Panc1 (cell line): ENCODE measurements around the gene DCAF4. TPM values are rescaled to one million over a fixed set of nuclear protein-coding genes. Genes with fewer than 3 reads are reported as not detected.

ENCODE experiments used
- ATAC-seq: fragments of 200-7000 bp; cut with Tn5 transposase; 2 replicates; pipeline ENCODE4 v1.9.1; 2020; ENCODE audit warnings: mild to moderate bottlenecking, moderate library complexity
- BruUV-seq: library from RNA; stranded (reverse); fragments of 400-500 nt; replicated peaks from 2 replicates; lab custom pipeline; 2021; lab: Mats Ljungman, UMichigan
- CTCF ChIA-PET: fragments of 300-600 bp; sonication (Branson Sonifier 250); formaldehyde crosslinking; loops from one replicate; lab custom pipeline; 2022; ENCODE audit warnings: antibody characterized with exemption; lab: Charles Lee
- POLR2A ChIA-PET: fragments of 300-600 bp; sonication (Branson Sonifier 250); formaldehyde crosslinking; loops from one replicate; lab custom pipeline; 2022; ENCODE audit warnings: antibody characterized with exemption; lab: Charles Lee
- DNase-seq: peaks from one replicate; pipeline ENCODE4 v3.0.0-alpha.2; 2010; ENCODE audit warnings: low read depth, low spot score
- H3K27ac ChIP-seq: 2 replicates; pipeline ENCODE4 v1.5.1; 2011; ENCODE audit warnings: mild to moderate bottlenecking, low read length, inconsistent platforms
- H3K27me3 ChIP-seq: fragments of 200-500 bp; sonication (Bioruptor generic); 2 replicates; pipeline ENCODE4 v1.6.0; 2014; ENCODE audit warnings: low read length, inconsistent platforms; ENCODE audit not compliant: control insufficient read depth, insufficient read depth
- H3K36me3 ChIP-seq: fragments of 200-500 bp; sonication (Bioruptor generic); 2 replicates; pipeline ENCODE4 v1.5.1; 2014; ENCODE audit warnings: inconsistent platforms, mild to moderate bottlenecking, low read length, moderate library complexity; ENCODE audit not compliant: control insufficient read depth, insufficient read depth
- H3K4me1 ChIP-seq: 2 replicates; pipeline ENCODE4 v1.5.1; 2011; ENCODE audit warnings: inconsistent platforms, mild to moderate bottlenecking, low read length, moderate library complexity; ENCODE audit not compliant: control insufficient read depth, insufficient read depth
- H3K4me3 ChIP-seq, 2 experiments: 2 replicates each; pipeline ENCODE4 v1.5.1; 2011 to 2012; ENCODE audit warnings: low read depth in 2 of 2, low read length in 2 of 2, mild to moderate bottlenecking in 2 of 2, inconsistent platforms in 1 of 2, moderate library complexity in 1 of 2
- H3K9me3 ChIP-seq: fragments of 200-500 bp; sonication (Bioruptor generic); 2 replicates; pipeline ENCODE4 v1.5.1; 2014; ENCODE audit warnings: low read depth, mild to moderate bottlenecking, inconsistent platforms, low read length, moderate library complexity; ENCODE audit not compliant: control insufficient read depth, insufficient read depth
- CTCF ChIP-seq: fragments of 450-650 bp; IDR thresholded peaks from 2 replicates; pipeline ENCODE4 v1.5.1; 2017; ENCODE audit warnings: mild to moderate bottlenecking
- POLR2AphosphoS5 ChIP-seq: IDR thresholded peaks from 2 replicates; pipeline ENCODE4 v1.6.1; 2012; ENCODE audit warnings: mild to moderate bottlenecking, low read depth, low read length, moderate library complexity
- REST ChIP-seq, 2 experiments: IDR thresholded peaks; 2 replicates each; pipeline ENCODE4 v1.6.1; 2011 to 2012; ENCODE audit warnings: low read depth in 2 of 2, control low read depth in 1 of 2, low read length in 1 of 2, mild to moderate bottlenecking in 1 of 2, moderate library complexity in 1 of 2; ENCODE audit not compliant: insufficient read depth in 1 of 2
- SIN3A ChIP-seq: IDR thresholded peaks from 2 replicates; pipeline ENCODE4 v1.6.1; 2012; ENCODE audit warnings: low read depth, mild to moderate bottlenecking, low read length, moderate library complexity, borderline replicate concordance; ENCODE audit not compliant: insufficient read depth
- TCF7L2 ChIP-seq: IDR thresholded peaks from 2 replicates; pipeline ENCODE4 v1.6.1; 2011; ENCODE audit warnings: mild to moderate bottlenecking, low read depth, low read length, inconsistent platforms
- in situ Hi-C: cut with HindIII; loops from 2 replicates; pipeline ENCODE4 v1.10.0; 2016; ENCODE audit warnings: low sequenced_read_pairs, low pct_unique_long_range_greater_than_20kb
- intact Hi-C: fragments of 100-400 bp; cut with micrococcal nuclease; formaldehyde crosslinking; loops from one replicate; pipeline ENCODE4 v1.10.0; 2022; ENCODE audit not compliant: unreplicated experiment
- total RNA-seq: library from RNA; stranded (reverse); gene quantifications from one replicate; pipeline ENCODE4 v1.2.1, GENCODE V29; 2021; ENCODE audit not compliant: unreplicated experiment

DCAF4 gene
- total RNA-seq, 1 experiment from 2014 or later, result 18.2 TPM

- Histone ChIP-seq H3K27me3 (no peaks in the 10 kb centered on the region), H3K4me3 (no peak overlapping the region), H3K27ac (no peak overlapping the region), H3K9me3 (no peaks in the 10 kb centered on the region), H3K36me3 (peaks cover 2% of the 10 kb centered on the region; the same call in 1 of the 2 replicates), H3K4me1 (no peaks in the 10 kb centered on the region)
- ATAC-seq, result no peak
- DNase-seq, result no peak
- ChIA-PET POLR2A (no interaction called here), CTCF (no interaction called here)
- BruUV-seq, result no TSS peak
- TF ChIP-seq SIN3A (no peak), CTCF (no peak), REST (IDR thresholded peaks at IDR 0.05; ENCODE audit: insufficient read depth in 1 of 2, low read depth in 2 of 2, low read length in 1 of 2) (no peak), TCF7L2 (no peak), POLR2AphosphoS5 (no peak)
- in situ Hi-C loops, result no loop called here
- intact Hi-C loops, result no loop called here
Observed at GRCh38 chr14:72945356-72946027, 19.2 kb downstream of the DCAF4 start.

GRCh38 chr14:72946491-72946890 is 20.2 kb downstream of the DCAF4 start:
- no TSS peak for BruUV-seq
- in situ Hi-C loops (no loop called here), intact Hi-C loops (no loop called here)
- ChIA-PET CTCF (no interaction called here), POLR2A (no interaction called here)
- ATAC-seq (no peak), DNase-seq (no peak)
- Histone ChIP-seq H3K36me3 (peaks cover 2% of the 10 kb centered on the region; the same call in 1 of the 2 replicates), H3K4me1 (no peaks in the 10 kb centered on the region), H3K27me3 (no peaks in the 10 kb centered on the region), H3K9me3 (no peaks in the 10 kb centered on the region), H3K4me3 (no peak overlapping the region), H3K27ac (no peak overlapping the region)
- TF ChIP-seq TCF7L2, result no peak
- TF ChIP-seq SIN3A, result no peak
- no peak for TF ChIP-seq REST (IDR thresholded peaks at IDR 0.05; ENCODE audit: insufficient read depth in 1 of 2, low read depth in 2 of 2, low read length in 1 of 2)
- no peak for TF ChIP-seq POLR2AphosphoS5
- TF ChIP-seq CTCF, result no peak
